ENCODE measurements around the gene FAM25G.

DNA sequence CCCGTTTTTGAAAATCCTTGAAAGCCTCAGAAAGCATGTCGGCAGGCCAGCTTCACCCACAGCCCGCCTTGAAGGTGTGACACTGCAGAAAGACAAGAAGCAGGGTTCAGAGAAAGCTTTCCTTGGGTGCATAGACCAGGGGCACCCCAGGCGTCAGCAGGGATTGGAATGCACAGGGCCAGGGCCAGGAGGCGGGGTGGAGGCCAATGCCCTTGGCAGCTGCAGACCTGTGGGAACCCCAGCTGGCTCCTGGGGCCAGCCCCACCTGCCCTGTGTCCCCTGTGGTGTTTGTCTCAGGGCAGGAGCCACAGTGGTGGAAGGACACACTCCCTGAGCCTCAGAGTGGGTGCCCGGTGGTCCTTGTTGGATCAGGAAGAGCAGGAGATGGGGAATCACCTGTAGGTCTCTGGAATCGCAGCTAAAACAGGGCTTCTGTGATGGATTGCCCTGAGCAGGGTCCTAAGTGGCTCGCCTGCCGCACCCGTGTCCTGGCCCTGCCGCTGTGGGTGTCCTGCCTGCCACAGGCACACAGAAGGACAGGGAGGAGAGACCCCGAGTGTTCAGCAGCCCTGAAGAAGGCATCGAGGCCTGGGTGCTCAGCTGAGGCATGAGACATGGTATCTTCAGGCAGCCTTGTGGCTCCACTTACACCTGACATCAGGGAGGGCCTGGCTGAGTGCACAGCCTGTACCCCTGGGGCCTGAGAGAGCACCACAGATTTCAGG is 40.1 kb downstream of the FAM25G start:
- TF ChIP-seq, protein P1, sequence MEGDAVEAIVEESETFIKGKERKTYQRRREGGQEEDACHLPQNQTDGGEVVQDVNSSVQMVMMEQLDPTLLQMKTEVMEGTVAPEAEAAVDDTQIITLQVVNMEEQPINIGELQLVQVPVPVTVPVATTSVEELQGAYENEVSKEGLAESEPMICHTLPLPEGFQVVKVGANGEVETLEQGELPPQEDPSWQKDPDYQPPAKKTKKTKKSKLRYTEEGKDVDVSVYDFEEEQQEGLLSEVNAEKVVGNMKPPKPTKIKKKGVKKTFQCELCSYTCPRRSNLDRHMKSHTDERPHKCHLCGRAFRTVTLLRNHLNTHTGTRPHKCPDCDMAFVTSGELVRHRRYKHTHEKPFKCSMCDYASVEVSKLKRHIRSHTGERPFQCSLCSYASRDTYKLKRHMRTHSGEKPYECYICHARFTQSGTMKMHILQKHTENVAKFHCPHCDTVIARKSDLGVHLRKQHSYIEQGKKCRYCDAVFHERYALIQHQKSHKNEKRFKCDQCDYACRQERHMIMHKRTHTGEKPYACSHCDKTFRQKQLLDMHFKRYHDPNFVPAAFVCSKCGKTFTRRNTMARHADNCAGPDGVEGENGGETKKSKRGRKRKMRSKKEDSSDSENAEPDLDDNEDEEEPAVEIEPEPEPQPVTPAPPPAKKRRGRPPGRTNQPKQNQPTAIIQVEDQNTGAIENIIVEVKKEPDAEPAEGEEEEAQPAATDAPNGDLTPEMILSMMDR (IDR thresholded peaks at IDR 0.05), result no peak
- TF ChIP-seq EZH2 (IDR thresholded peaks at IDR 0.05) (no peak), EZH2phosphoT487 (IDR thresholded peaks at IDR 0.05) (no peak)

Data from neural progenitor cell (in vitro differentiated cells).